GM12878 (cell line): ENCODE measurements around the gene PDE11A. TPM values are rescaled to one million over a fixed set of nuclear protein-coding genes. Genes with fewer than 3 reads are reported as not detected.
A peak's percentile ranks its signal among the peaks of the same experiment; 100 is the strongest.

Source experiments
- ASH2L ChIP-seq: fragments of 300-600, 200-600 bp; sonication (generic); IDR thresholded peaks from 2 replicates; pipeline ENCODE4 v1.6.1; 2017; ENCODE audit warnings: low read depth, mild to moderate bottlenecking, borderline replicate concordance
- BCL11A ChIP-seq: IDR thresholded peaks from 2 replicates; pipeline ENCODE4 v1.6.1; 2011; ENCODE audit warnings: low read depth, low read length
- GATAD2B ChIP-seq: fragments of 450-650 bp; conservative IDR thresholded peaks from 2 replicates; pipeline ENCODE4 v1.6.1; 2017; ENCODE audit warnings: low read depth, mild to moderate bottlenecking, moderate library complexity
- HDGF ChIP-seq: fragments of 450-650 bp; IDR thresholded peaks from 2 replicates; pipeline ENCODE4 v1.6.1; 2016; ENCODE audit warnings: antibody characterized with exemption
- NR2F1 ChIP-seq: fragments of 450-650 bp; conservative IDR thresholded peaks from 2 replicates; pipeline ENCODE4 v1.6.1; 2017; ENCODE audit warnings: mild to moderate bottlenecking
- PML ChIP-seq: IDR thresholded peaks from 2 replicates; pipeline ENCODE4 v1.6.1; 2012; ENCODE audit warnings: low read length, inconsistent platforms
- PRDM15 ChIP-seq: fragments of 450-650 bp; formaldehyde crosslinking; IDR thresholded peaks from 2 replicates; pipeline ENCODE4 v1.4.0; 2020; ENCODE audit warnings: mild to moderate bottlenecking, moderate library complexity
- REST ChIP-seq: IDR thresholded peaks from 2 replicates; pipeline ENCODE4 v1.6.1; 2012; ENCODE audit warnings: mild to moderate bottlenecking, low read depth, low read length
- RUNX3 ChIP-seq: IDR thresholded peaks from 2 replicates; pipeline ENCODE4 v1.6.1; 2012; ENCODE audit warnings: low read length, inconsistent platforms
- SIN3A ChIP-seq: IDR thresholded peaks from 2 replicates; pipeline ENCODE4 v1.6.1; 2012; ENCODE audit warnings: low read depth, low read length, improper control_type of control experiment
- SKIL ChIP-seq: fragments of 450-650 bp; IDR thresholded peaks from 2 replicates; pipeline ENCODE4 v1.6.1; 2017; ENCODE audit warnings: mild to moderate bottlenecking, low read depth, inconsistent platforms; ENCODE audit not compliant: poor library complexity, severe bottlenecking
- SREBF2 ChIP-seq: IDR thresholded peaks from 2 replicates; pipeline ENCODE4 v1.6.1; 2012; ENCODE audit warnings: mild to moderate bottlenecking, low read length
- TAF1 ChIP-seq: IDR thresholded peaks from 2 replicates; pipeline ENCODE4 v1.6.1; 2011; ENCODE audit warnings: mild to moderate bottlenecking, low read depth, low read length, borderline replicate concordance
- TBL1XR1 ChIP-seq: IDR thresholded peaks from 2 replicates; pipeline ENCODE4 v1.6.1; 2012; ENCODE audit warnings: low read depth, low read length, improper control_type of control experiment
- USF1 ChIP-seq: IDR thresholded peaks from 2 replicates; pipeline ENCODE4 v1.6.1; 2011; ENCODE audit warnings: borderline replicate concordance, low read depth, mild to moderate bottlenecking, moderate library complexity, mixed read lengths, low read length; ENCODE audit not compliant: insufficient read depth; ENCODE audit errors: extremely low read length
- ZBTB33 ChIP-seq: fragments of 450-650 bp; IDR thresholded peaks from 2 replicates; pipeline ENCODE4 v1.6.1; 2017; ENCODE audit warnings: mild to moderate bottlenecking
- polyA plus RNA-seq, 11 experiments: library from polyadenylated mRNA; depleted of rRNA in 4 of 11; unstranded in 6 of 11; stranded (reverse) in 5 of 11; fragments of >200 nt; fragmentation: Nextera tagmentation in 4 of 11; fragmentation: Illumina TruSeq in 1 of 11; extraction: Ambion mirVana in 4 of 11; extraction: Trizol in 1 of 11; gene quantifications; 1 replicate in 1 of 11; 2 replicates in 10 of 11; pipeline versions ENCODE4 v1.2.1 to v1.2.3, GENCODE V29; 2011 to 2016; ENCODE audit warnings: inconsistent platforms in 2 of 11, missing spikeins in 2 of 11, low read depth in 1 of 11
- total RNA-seq, 4 experiments: library from RNA; depleted of rRNA in 3 of 4; stranded (reverse); fragments of >200 nt in 3 of 4; fragmentation: Illumina TruSeq in 1 of 4; extraction: Trizol in 1 of 4; gene quantifications; 2 replicates each; pipeline versions ENCODE4 v1.2.1 to v1.2.3, GENCODE V29; 2013 to 2021

The PDE11A gene
- total and polyA plus RNA-seq, 10 of the 15 experiments (the other 5 are each of a cell fraction or from before 2014, with no cell fraction given): 0.01 to 0.17 (median 0.06) TPM; not detected in 5

GRCh38 chr2:178112202-178113152 lies 39.9 kb upstream of the PDE11A start, which contains the start of gene RBM45 (continued):
- TF ChIP-seq GATAD2B (peak; percentile 63; the same call in 1 of the 2 replicates), SIN3A (no peak; the same call in none of the 2 replicates), SREBF2 (0 out of 2 replicates have a peak, but pooled peaks have one; percentile 24), SKIL (peak; percentile 34), TBL1XR1 (peak; percentile 77; the same call in 1 of the 2 replicates), TAF1 (peak; percentile 85; the same call in 1 of the 2 replicates), BCL11A (no peak), PRDM15 (CRISPR knock-in tag) (no peak), REST (peak; percentile 88), HDGF (no peak), ASH2L (no peak), ZBTB33 (no peak), RUNX3 (peak; percentile 48), NR2F1 (no peak; the same call in 1 of the 2 replicates), USF1 (no peak), PML (no peak)
